Measurements from ENCODE around the gene EXOSC6. TPM values are rescaled to one million over a fixed set of nuclear protein-coding genes. Genes with fewer than 3 reads are reported as not detected.
A peak's percentile ranks its signal among the peaks of the same experiment; 100 is the strongest.

The EXOSC6 gene
- polyA plus RNA-seq, 1 of the 3 experiments (the other 2 are of a cell fraction), result 10.0 TPM

- no peak for DNase-seq
- Histone ChIP-seq H3K9me2 (no peaks in the 10 kb centered on the region), H3K4me3 (ENCODE audit: low read depth in 2 of 2, low read length in 1 of 2) (no peak overlapping the region), H3K79me2 (ENCODE audit: insufficient read depth) (no peaks in the 10 kb centered on the region), H3F3A (replicated peaks; ENCODE audit: insufficient read depth) (peaks cover 10% of the 10 kb centered on the region), H3K9me3 (no peaks in the 10 kb centered on the region), H3K36me3 (replicated peaks in 1 of 2; ENCODE audit: control insufficient read depth in 1 of 2, insufficient read depth in 2 of 2, low read length in 1 of 2) (peaks cover 51 to 73% of the 10 kb centered on the region in 2 experiments), H4K20me1 (ENCODE audit: insufficient read depth) (no peaks in the 10 kb centered on the region), H2AFZ (ENCODE audit: low read depth) (no peak overlapping the region), H3K4me1 (ENCODE audit: control insufficient read depth in 1 of 2, insufficient read depth in 2 of 2, low read depth in 1 of 2, low read length in 1 of 2) (no peaks in the 10 kb centered on the region), H3K9ac (no peak overlapping the region), H3K27ac (ENCODE audit: low read depth in 2 of 2, low read length in 1 of 2) (no peak overlapping the region), H3K4me2 (no peak overlapping the region), H3K27me3 (ENCODE audit: insufficient read depth) (no peaks in the 10 kb centered on the region)
- TF ChIP-seq ZBTB33 (IDR thresholded peaks at IDR 0.05; ENCODE audit: borderline replicate concordance, low read depth) (no peak), CHD2 (IDR thresholded peaks at IDR 0.05; ENCODE audit: low read length, partially characterized antibody) (no peak)
- TF ChIP-seq, protein P1, sequence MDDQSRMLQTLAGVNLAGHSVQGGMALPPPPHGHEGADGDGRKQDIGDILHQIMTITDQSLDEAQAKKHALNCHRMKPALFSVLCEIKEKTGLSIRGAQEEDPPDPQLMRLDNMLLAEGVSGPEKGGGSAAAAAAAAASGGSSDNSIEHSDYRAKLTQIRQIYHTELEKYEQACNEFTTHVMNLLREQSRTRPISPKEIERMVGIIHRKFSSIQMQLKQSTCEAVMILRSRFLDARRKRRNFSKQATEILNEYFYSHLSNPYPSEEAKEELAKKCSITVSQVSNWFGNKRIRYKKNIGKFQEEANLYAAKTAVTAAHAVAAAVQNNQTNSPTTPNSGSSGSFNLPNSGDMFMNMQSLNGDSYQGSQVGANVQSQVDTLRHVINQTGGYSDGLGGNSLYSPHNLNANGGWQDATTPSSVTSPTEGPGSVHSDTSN (IDR thresholded peaks at IDR 0.05), result no peak
- CTCF ChIA-PET, result interaction anchor here (10.1 kb wide), 1 partner anchor 9 kb away, joined by 76 read pairs; no protein-coding TSS in a partner anchor
- POLR2A ChIA-PET, result no interaction called here
- WGBS (ENCODE audit: low lambda C conversion rate), result 97% methylated on average over 10 of the region's 14 CpGs
Measured at GRCh38 chr16:70258065-70258464, 6.3 kb upstream of the EXOSC6 start.

DNA sequence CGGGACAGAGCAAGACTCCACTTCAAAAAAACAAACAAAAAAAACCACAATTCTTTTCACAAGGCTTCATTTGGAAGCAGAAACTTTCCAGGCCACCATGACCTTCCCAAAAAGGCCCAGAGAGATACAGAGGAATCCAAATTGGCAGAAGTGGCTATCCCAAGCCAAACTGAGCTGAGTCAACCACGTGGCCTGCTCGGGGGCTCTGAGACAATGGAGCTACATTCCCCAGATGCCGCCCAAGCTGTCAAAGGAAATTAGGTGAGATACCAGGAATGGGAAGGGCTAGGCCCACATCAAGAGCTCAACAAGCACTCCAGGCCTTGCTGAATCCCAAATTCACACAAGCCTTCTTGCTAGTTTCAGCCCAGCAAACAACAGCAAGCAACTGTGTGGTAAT lies 5.7 kb upstream of the EXOSC6 start:
- Histone ChIP-seq H3K9me2 (no peaks in the 10 kb centered on the region), H3K9ac (no peak overlapping the region), H3F3A (replicated peaks; ENCODE audit: insufficient read depth) (peaks cover 17% of the 10 kb centered on the region), H3K27ac (ENCODE audit: low read depth in 2 of 2, low read length in 1 of 2) (no peak overlapping the region; a peak in 1 of 4 replicates), H3K9me3 (no peaks in the 10 kb centered on the region), H3K4me3 (ENCODE audit: low read depth in 2 of 2, low read length in 1 of 2) (no peak overlapping the region), H3K79me2 (ENCODE audit: insufficient read depth) (no peaks in the 10 kb centered on the region), H4K20me1 (ENCODE audit: insufficient read depth) (peaks cover 5% of the 10 kb centered on the region; the same call in 1 of the 2 replicates), H2AFZ (ENCODE audit: low read depth) (no peak overlapping the region), H3K4me1 (ENCODE audit: control insufficient read depth in 1 of 2, insufficient read depth in 2 of 2, low read depth in 1 of 2, low read length in 1 of 2) (no peaks in the 10 kb centered on the region), H3K36me3 (replicated peaks in 1 of 2; ENCODE audit: control insufficient read depth in 1 of 2, insufficient read depth in 2 of 2, low read length in 1 of 2) (peaks cover 51 to 76% of the 10 kb centered on the region in 2 experiments), H3K4me2 (no peak overlapping the region), H3K27me3 (ENCODE audit: insufficient read depth) (no peaks in the 10 kb centered on the region)
- DNase-seq, result no peak
- ChIA-PET CTCF (interaction anchor here (10.1 kb wide), 1 partner anchor 10 kb away, joined by 76 read pairs; no protein-coding TSS in a partner anchor), POLR2A (no interaction called here)
- WGBS (ENCODE audit: low lambda C conversion rate), result 68% methylated on average over 4 of the region's 4 CpGs
- TF ChIP-seq, protein P2, sequence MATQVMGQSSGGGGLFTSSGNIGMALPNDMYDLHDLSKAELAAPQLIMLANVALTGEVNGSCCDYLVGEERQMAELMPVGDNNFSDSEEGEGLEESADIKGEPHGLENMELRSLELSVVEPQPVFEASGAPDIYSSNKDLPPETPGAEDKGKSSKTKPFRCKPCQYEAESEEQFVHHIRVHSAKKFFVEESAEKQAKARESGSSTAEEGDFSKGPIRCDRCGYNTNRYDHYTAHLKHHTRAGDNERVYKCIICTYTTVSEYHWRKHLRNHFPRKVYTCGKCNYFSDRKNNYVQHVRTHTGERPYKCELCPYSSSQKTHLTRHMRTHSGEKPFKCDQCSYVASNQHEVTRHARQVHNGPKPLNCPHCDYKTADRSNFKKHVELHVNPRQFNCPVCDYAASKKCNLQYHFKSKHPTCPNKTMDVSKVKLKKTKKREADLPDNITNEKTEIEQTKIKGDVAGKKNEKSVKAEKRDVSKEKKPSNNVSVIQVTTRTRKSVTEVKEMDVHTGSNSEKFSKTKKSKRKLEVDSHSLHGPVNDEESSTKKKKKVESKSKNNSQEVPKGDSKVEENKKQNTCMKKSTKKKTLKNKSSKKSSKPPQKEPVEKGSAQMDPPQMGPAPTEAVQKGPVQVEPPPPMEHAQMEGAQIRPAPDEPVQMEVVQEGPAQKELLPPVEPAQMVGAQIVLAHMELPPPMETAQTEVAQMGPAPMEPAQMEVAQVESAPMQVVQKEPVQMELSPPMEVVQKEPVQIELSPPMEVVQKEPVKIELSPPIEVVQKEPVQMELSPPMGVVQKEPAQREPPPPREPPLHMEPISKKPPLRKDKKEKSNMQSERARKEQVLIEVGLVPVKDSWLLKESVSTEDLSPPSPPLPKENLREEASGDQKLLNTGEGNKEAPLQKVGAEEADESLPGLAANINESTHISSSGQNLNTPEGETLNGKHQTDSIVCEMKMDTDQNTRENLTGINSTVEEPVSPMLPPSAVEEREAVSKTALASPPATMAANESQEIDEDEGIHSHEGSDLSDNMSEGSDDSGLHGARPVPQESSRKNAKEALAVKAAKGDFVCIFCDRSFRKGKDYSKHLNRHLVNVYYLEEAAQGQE (IDR thresholded peaks at IDR 0.05; ENCODE audit: low read depth, low read length), result no peak
- TF ChIP-seq, protein P1 (IDR thresholded peaks at IDR 0.05), result peak; percentile 50
- TF ChIP-seq TCF12 (IDR thresholded peaks at IDR 0.05), result peak; percentile 31; the same call in 1 of the 2 replicates

Data from SK-N-SH (cell line).